Subcutaneous adipose tissue (tissue), 4 donors: ENCODE measurements around the gene MROH2B. TPM values are rescaled to one million over a fixed set of nuclear protein-coding genes. Genes with fewer than 3 reads are reported as not detected.

ENCODE experiments used
- CTCF ChIP-seq: fragments of 450-650 bp; IDR thresholded peaks from one replicate; pipeline ENCODE4 v1.5.1; 2016; ENCODE audit warnings: low read depth, mild to moderate bottlenecking, control low read depth, antibody characterized with exemption, moderate library complexity
- total RNA-seq, 4 donors: library from RNA; depleted of rRNA; stranded (reverse); fragments of >200 nt; gene quantifications; one replicate each; pipeline ENCODE4 v1.1.0, GENCODE V29; 2016

Gene MROH2B
- total RNA-seq, 4 donors from 2014 or later: not detected

- no peak for TF ChIP-seq CTCF
These were observed 58.8 kb downstream of the MROH2B start for GRCh38 chr5:41012318-41012717.

- no peak for TF ChIP-seq CTCF
These were observed 60.6 kb downstream of the MROH2B start for GRCh38 chr5:41010572-41010971.

GRCh38 chr5:41009232-41009631, 61.9 kb downstream of the MROH2B start:
- TF ChIP-seq CTCF: no peak

GRCh38 chr5:41004931-41005330, 66.2 kb downstream of the MROH2B start:
- no peak for TF ChIP-seq CTCF

GRCh38 chr5:41003670-41004376, 67.3 kb downstream of the MROH2B start:
- TF ChIP-seq CTCF: no peak

GRCh38 chr5:40999966-41000365, 71.2 kb downstream of the MROH2B start:
- no peak for TF ChIP-seq CTCF

GRCh38 chr5:40999142-40999541, 72.0 kb downstream of the MROH2B start:
- TF ChIP-seq CTCF: no peak
